Sigmoid colon (tissue), 7 donors: ENCODE measurements around the gene PRR20D. TPM values are rescaled to one million over a fixed set of nuclear protein-coding genes. Genes with fewer than 3 reads are reported as not detected.
"Not testable (repeated sequence)": the region's sequence is repeated elsewhere in the genome, so short reads cannot be mapped to it uniquely, and the experiment has no call there.

Experiments used
- DNase-seq: peaks from one replicate; pipeline ENCODE4 v3.0.0-alpha.2; 2019
- H3K27ac ChIP-seq, 4 donors: fragments of 200-600 bp; sonication (generic); one replicate each; pipeline ENCODE4 v1.5.1; 2016 to 2019; ENCODE audit warnings: mild to moderate bottlenecking in 1 of 4
- H3K27me3 ChIP-seq, 3 donors: fragments of 200-600 bp; sonication (generic); one replicate each; pipeline ENCODE4 v1.5.1; 2019; ENCODE audit warnings: mild to moderate bottlenecking in 1 of 3
- H3K36me3 ChIP-seq, 4 donors: fragments of 200-600 bp; sonication (generic); one replicate each; pipeline ENCODE4 v1.5.1; 2016 to 2019
- H3K4me1 ChIP-seq, 4 donors: fragments of 200-600 bp; sonication (generic); one replicate each; pipeline ENCODE4 v1.5.1; 2017 to 2019
- H3K4me3 ChIP-seq, 4 donors: fragments of 200-600 bp; sonication (generic); one replicate each; pipeline ENCODE4 v1.5.1; 2017 to 2019; ENCODE audit warnings: mild to moderate bottlenecking in 2 of 4, moderate library complexity in 1 of 4
- H3K9me3 ChIP-seq, 4 donors: fragments of 200-600 bp in 3 of 4; sonication (generic) in 3 of 4; one replicate each; pipeline versions ENCODE4 v1.5.1 to v1.6.1; 2013 to 2019
- CTCF ChIP-seq, 4 experiments: fragments of 450-650 bp in 3 of 4; fragments of 200-600 bp in 1 of 4; IDR thresholded peaks; one replicate each; pipeline ENCODE4 v1.5.1; 2016 to 2019; ENCODE audit warnings: antibody characterized with exemption in 4 of 4, mild to moderate bottlenecking in 3 of 4, moderate library complexity in 2 of 4
- EP300 ChIP-seq, 4 donors: sonication (generic); formaldehyde crosslinking; IDR thresholded peaks; one replicate each; pipeline ENCODE4 v1.6.1; 2017; ENCODE audit warnings: antibody characterized with exemption in 4 of 4
- POLR2A ChIP-seq, 2 donors: fragments of 450-650 bp; IDR thresholded peaks; one replicate each; pipeline ENCODE4 v1.6.1; 2016; ENCODE audit warnings: antibody characterized with exemption in 2 of 2, mild to moderate bottlenecking in 2 of 2, moderate library complexity in 2 of 2
- POLR2AphosphoS5 ChIP-seq, 4 donors: sonication (generic); formaldehyde crosslinking; IDR thresholded peaks; one replicate each; pipeline ENCODE4 v1.6.1; 2017; ENCODE audit warnings: antibody characterized with exemption in 4 of 4
- WGBS, 2 donors: extraction: QIAGEN DNeasy Blood & Tissue Kit; methylation state at CpG; one replicate each; pipeline ENCODE4 v1.1.7; 2013; 5-methylcytosine and 5-hydroxymethylcytosine counted together
- intact Hi-C: fragments of 100-400 bp; cut with DNase I; formaldehyde crosslinking; loops from one replicate; pipeline ENCODE4 v1.15.1; 2023
- polyA plus RNA-seq, 3 donors: library from polyadenylated mRNA; stranded (reverse); fragments of 200-250 nt; gene quantifications; one replicate each; pipeline ENCODE4 v1.2.3, GENCODE V29; 2013
- total RNA-seq, 4 donors: library from RNA; depleted of rRNA; stranded (reverse); fragments of >200 nt; gene quantifications; one replicate each; pipeline ENCODE4 v1.1.0, GENCODE V29; 2016
- donor health status: healthy with polysubstance abuse.
- donor health status: Bipolar disorder and iron deficiency.
- donor health status: healthy.

The PRR20D gene
- total RNA-seq = not detected
- polyA plus RNA-seq = not detected

GRCh38 chr13:57160332-57160731, at the start of gene PRR20D:
TSS of gene PRR20D (plus strand) at chr13:57160632. CDS start at chr13:57161019, 387 bp downstream.
- intact Hi-C loops, H3K9me3 ChIP-seq, H3K4me1 ChIP-seq, H3K27me3 ChIP-seq, H3K27ac ChIP-seq, H3K4me3 ChIP-seq, DNase-seq, H3K36me3 ChIP-seq: not testable (repeated sequence)
- WGBS, 2 donors = no CpG with 5 or more reads among the region's 22 CpGs

GRCh38 chr13:57114945-57115344, 45.5 kb upstream of the PRR20D start:
- Histone ChIP-seq H3K27me3 (no peaks in the 10 kb centered on the region), H3K36me3 (no peaks in the 10 kb centered on the region), H3K4me1 (no peaks in the 10 kb centered on the region), H3K4me3 (no peak overlapping the region), H3K27ac (no peak overlapping the region), H3K9me3 (no peaks in the 10 kb centered on the region)
- DNase-seq = no peak
- intact Hi-C loops = no loop called here
- no peak for TF ChIP-seq CTCF (IDR thresholded peaks at IDR 0.05)
- no peak for TF ChIP-seq POLR2AphosphoS5 (IDR thresholded peaks at IDR 0.05)
- no peak for TF ChIP-seq POLR2A (IDR thresholded peaks at IDR 0.05)
- no peak for TF ChIP-seq EP300 (IDR thresholded peaks at IDR 0.05)
- 80 to 92% methylated on average over 4 of the region's 4 CpGs for WGBS, 2 donors

GRCh38 chr13:57123681-57124080, 36.8 kb upstream of the PRR20D start:
- DNase-seq = no peak

GRCh38 chr13:57128909-57129308, 31.5 kb upstream of the PRR20D start:
- H3K27me3 ChIP-seq = no peaks in the 10 kb centered on the region
- DNase-seq = no peak
- H3K27ac ChIP-seq = no peak overlapping the region
- 88 to 91% methylated on average over 6 of the region's 6 CpGs for WGBS, 2 donors
- intact Hi-C loops = no loop called here
- H3K4me3 ChIP-seq = no peak overlapping the region
- no peaks in the 10 kb centered on the region for H3K9me3 ChIP-seq
- TF ChIP-seq EP300 (IDR thresholded peaks at IDR 0.05) (no peak), POLR2A (IDR thresholded peaks at IDR 0.05) (no peak), CTCF (IDR thresholded peaks at IDR 0.05) (no peak), POLR2AphosphoS5 (IDR thresholded peaks at IDR 0.05) (no peak)
- peaks cover 0 to 6% (median under 1%) of the 10 kb centered on the region in 4 donors for H3K4me1 ChIP-seq
- no peaks in the 10 kb centered on the region for H3K36me3 ChIP-seq

More at GRCh38 chr13:57123681-57124080, 36.8 kb upstream of the PRR20D start:
- Histone ChIP-seq H3K27ac (peak overlapping the region in 2 of 4 donors; percentile 16 to 38), H3K36me3 (no peaks in the 10 kb centered on the region), H3K27me3 (no peaks in the 10 kb centered on the region), H3K4me1 (peaks cover 0 to 18% (median 3%) of the 10 kb centered on the region in 4 donors), H3K9me3 (no peaks in the 10 kb centered on the region), H3K4me3 (no peak overlapping the region)
- TF ChIP-seq POLR2AphosphoS5 (IDR thresholded peaks at IDR 0.05) = no peak
- no peak for TF ChIP-seq EP300 (IDR thresholded peaks at IDR 0.05)
- TF ChIP-seq CTCF (IDR thresholded peaks at IDR 0.05) = no peak
- no peak for TF ChIP-seq POLR2A (IDR thresholded peaks at IDR 0.05)
- 78 to 85% methylated on average over 1 of the region's 1 CpG for WGBS, 2 donors
- intact Hi-C loops = no loop called here

GRCh38 chr13:57136093-57136492, 24.3 kb upstream of the PRR20D start:
- Histone ChIP-seq H3K4me1 (no peaks in the 10 kb centered on the region), H3K4me3 (no peak overlapping the region), H3K9me3 (no peaks in the 10 kb centered on the region), H3K27me3 (no peaks in the 10 kb centered on the region), H3K27ac (no peak overlapping the region), H3K36me3 (no peaks in the 10 kb centered on the region)
- WGBS, 2 donors = 22 to 64% methylated on average over 2 of the region's 2 CpGs
- DNase-seq = no peak
- intact Hi-C loops = no loop called here
- no peak for TF ChIP-seq EP300 (IDR thresholded peaks at IDR 0.05)

GRCh38 chr13:57137585-57137984, 22.8 kb upstream of the PRR20D start:
- no peak overlapping the region for H3K27ac ChIP-seq
- H3K9me3 ChIP-seq = no peaks in the 10 kb centered on the region
- H3K4me3 ChIP-seq = no peak overlapping the region
- no peak for DNase-seq
- TF ChIP-seq CTCF (IDR thresholded peaks at IDR 0.05) = no peak
- TF ChIP-seq POLR2A (IDR thresholded peaks at IDR 0.05) = no peak
- no peak for TF ChIP-seq EP300 (IDR thresholded peaks at IDR 0.05)
- TF ChIP-seq POLR2AphosphoS5 (IDR thresholded peaks at IDR 0.05) = no peak
- no peaks in the 10 kb centered on the region for H3K4me1 ChIP-seq
- intact Hi-C loops = no loop called here
- WGBS, 2 donors = 12 to 57% methylated on average over 4 of the region's 4 CpGs
- H3K27me3 ChIP-seq = no peaks in the 10 kb centered on the region
- no peaks in the 10 kb centered on the region for H3K36me3 ChIP-seq
